Umbilical cord (tissue), 2 donors: ENCODE data around the gene SKIC2. TPM values are rescaled to one million over a fixed set of nuclear protein-coding genes. Genes with fewer than 3 reads are reported as not detected.
A peak's percentile ranks its signal among the peaks of the same experiment; 100 is the strongest.

Source experiments
- DNase-seq: peaks from one replicate; pipeline ENCODE4 v3.0.0-alpha.2; 2015; ENCODE audit warnings: low spot score
- total RNA-seq: library from RNA; depleted of rRNA; stranded (reverse); fragments of >200 nt; gene quantifications from one replicate; pipeline ENCODE4 v1.2.3, GENCODE V29; 2014; ENCODE audit warnings: low replicate concordance; ENCODE audit not compliant: insufficient read depth

SKIC2 gene
- total RNA-seq, 1 donor from 2014 or later, result 34.7 TPM

DNA sequence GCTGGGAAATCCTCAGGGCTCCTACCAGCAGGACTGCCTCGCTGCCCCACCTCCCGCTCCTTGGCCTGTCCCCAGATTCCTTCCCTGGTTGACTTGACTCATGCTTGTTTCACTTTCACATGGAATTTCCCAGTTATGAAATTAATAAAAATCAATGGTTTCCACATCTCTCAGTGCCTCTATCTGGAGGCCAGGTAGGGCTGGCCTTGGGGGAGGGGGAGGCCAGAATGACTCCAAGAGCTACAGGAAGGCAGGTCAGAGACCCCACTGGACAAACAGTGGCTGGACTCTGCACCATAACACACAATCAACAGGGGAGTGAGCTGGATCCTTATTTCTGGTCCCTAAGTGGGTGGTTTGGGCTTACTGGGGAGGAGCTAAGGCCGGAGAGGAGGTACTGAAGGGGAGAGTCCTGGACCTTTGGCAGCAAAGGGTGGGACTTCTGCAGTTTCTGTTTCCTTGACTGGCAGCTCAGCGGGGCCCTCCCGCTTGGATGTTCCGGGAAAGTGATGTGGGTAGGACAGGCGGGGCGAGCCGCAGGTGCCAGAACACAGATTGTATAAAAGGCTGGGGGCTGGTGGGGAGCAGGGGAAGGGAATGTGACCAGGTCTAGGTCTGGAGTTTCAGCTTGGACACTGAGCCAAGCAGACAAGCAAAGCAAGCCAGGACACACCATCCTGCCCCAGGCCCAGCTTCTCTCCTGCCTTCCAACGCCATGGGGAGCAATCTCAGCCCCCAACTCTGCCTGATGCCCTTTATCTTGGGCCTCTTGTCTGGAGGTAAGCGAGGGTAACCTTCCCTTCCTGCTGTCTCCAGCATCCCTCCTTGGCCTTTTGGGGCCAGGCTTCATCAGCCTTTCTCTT is 13.2 kb upstream of the SKIC2 start, which contains the start of gene CFB:
Gene CFB (plus strand): TSS at position 589 of the 863 bp plus-strand sequence. CDS start 127 bp downstream, at position 716.
- DNase-seq, result peak; percentile 89

DNA sequence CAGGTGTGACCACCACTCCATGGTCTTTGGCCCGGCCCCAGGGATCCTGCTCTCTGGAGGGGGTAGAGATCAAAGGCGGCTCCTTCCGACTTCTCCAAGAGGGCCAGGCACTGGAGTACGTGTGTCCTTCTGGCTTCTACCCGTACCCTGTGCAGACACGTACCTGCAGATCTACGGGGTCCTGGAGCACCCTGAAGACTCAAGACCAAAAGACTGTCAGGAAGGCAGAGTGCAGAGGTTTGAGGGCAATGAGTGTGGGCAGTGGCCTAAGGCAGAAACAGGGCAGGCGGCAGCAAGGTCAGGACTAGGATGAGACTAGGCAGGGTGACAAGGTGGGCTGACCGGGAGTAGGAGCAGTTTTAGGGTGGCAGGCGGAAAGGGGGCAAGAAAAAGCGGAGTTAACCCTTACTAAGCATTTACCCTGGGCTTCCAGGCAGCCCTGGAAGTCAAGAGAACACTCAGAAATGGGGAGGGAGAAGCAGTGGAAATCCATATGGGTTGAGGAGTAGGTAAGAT is 12.5 kb upstream of the SKIC2 start:
- no peak for DNase-seq

DNA sequence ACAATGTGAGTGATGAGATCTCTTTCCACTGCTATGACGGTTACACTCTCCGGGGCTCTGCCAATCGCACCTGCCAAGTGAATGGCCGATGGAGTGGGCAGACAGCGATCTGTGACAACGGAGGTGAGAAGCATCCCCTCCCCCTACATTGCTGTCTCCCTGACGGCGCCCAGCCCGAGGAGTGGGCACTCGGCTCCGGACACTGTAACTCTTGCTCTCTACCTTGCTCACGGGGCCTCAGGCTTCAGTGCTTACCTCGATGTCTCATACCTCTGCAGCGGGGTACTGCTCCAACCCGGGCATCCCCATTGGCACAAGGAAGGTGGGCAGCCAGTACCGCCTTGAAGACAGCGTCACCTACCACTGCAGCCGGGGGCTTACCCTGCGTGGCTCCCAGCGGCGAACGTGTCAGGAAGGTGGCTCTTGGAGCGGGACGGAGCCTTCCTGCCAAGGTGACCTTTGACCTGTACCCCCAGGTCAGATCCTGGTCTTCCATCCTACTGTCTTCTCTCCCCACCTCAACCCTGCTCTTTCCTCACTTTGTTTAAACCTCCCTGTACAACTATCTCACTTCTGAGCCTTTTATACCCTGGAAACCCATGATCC is 11.8 kb upstream of the SKIC2 start:
- no peak for DNase-seq

DNA sequence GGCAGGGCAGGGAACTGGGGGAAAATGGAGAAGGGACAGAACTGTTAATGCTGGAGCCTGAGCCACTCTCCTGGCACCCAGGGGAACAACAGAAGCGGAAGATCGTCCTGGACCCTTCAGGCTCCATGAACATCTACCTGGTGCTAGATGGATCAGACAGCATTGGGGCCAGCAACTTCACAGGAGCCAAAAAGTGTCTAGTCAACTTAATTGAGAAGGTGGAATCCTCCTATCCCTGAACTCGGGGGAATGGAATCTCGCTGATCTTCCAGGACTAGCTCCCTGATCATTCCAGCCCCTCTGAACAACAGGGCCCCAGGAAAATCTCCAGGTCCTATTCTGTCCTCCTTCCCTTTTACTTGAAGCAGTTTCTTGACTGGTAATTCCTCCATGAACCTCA is 11.1 kb upstream of the SKIC2 start:
- no peak for DNase-seq

DNA sequence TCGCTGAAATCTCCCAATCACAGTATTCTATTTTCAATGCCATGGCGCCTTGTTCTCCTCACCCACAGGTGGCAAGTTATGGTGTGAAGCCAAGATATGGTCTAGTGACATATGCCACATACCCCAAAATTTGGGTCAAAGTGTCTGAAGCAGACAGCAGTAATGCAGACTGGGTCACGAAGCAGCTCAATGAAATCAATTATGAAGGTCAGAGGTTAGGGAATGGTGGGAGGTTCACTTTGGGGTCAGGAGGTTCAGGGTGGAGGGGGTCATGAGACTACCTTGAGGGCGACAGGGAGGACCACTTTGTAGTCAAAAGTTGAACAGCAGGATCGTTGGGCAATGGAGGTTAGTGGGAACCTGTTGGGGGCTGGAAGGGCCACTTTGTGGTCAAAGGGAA is 10.7 kb upstream of the SKIC2 start:
- DNase-seq, result no peak

DNA sequence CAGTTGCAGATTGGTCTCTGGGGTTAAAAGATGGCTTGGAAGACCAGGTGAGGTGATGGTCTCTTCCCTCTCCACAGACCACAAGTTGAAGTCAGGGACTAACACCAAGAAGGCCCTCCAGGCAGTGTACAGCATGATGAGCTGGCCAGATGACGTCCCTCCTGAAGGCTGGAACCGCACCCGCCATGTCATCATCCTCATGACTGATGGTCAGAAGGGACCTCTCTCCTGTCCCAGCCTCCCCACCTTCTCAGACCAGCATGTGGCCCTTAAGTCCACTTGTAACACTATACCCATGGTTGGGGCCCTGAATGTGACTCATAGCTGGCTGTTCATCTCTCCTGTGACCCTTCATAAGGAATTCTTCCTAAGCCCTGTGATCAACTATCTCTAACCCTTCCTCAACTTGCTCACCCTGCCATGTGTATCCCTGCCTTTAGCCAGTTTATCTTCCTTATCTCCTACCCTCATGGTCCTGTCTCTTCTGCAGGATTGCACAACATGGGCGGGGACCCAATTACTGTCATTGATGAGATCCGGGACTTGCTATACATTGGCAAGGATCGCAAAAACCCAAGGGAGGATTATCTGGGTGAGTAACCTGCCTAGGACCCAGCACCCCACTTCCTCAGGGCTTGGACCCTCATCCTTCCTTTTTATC is 10.1 kb upstream of the SKIC2 start:
- DNase-seq, result peak; percentile 35

DNA sequence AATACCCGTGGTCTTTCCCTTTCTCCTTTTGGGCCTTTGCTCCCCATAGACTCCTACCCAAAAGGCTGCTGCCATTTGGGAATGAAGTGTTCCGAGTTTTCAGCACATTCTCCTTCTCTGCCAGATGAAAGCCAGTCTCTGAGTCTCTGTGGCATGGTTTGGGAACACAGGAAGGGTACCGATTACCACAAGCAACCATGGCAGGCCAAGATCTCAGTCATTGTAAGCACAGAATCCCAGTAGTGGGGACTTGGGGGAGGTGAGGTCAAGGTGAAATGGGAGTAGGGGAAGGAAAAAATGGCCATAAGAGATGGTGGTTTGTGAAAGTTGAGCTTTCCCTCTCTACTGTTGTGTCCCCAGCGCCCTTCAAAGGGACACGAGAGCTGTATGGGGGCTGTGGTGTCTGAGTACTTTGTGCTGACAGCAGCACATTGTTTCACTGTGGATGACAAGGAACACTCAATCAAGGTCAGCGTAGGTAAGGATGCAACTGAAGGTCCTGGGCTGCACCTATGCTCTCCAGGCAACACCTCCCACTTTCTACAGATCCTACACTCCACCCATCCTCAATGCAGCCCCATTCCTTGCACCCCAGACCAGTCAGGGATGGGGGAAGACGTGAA is 8.9 kb upstream of the SKIC2 start:
- no peak for DNase-seq

DNA sequence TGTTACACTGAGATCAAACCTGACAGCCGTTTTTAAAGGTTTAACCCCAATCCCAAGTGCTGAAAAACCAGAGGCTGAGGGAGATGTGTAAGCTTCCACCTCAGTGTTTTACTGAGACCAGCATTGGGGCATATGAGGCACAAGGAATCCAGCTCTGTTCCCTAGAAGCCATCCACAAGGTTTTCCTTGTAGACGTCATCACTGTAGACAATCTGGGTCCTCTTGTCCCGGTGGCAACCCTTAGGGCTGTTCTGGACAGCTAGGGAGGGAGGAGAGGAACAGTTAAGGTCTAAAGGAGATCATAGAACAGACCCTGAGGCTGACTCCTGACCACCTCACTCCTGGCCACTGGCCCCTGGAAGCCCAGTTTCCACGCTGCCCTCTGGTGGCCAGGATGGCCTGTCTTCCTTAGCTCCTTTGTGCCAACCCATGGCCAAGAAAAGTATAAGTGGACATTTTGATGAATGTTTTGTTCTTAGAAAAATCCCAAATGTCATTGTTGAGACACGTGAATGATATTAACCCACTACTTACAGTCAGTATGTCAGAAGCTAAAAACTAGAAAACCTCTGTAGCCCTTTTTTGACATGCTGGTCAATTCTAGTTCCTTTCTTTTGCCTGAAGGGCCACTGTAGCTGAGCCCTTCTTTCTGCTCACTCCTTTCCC is 6.7 kb upstream of the SKIC2 start:
- DNase-seq, result no peak

DNA sequence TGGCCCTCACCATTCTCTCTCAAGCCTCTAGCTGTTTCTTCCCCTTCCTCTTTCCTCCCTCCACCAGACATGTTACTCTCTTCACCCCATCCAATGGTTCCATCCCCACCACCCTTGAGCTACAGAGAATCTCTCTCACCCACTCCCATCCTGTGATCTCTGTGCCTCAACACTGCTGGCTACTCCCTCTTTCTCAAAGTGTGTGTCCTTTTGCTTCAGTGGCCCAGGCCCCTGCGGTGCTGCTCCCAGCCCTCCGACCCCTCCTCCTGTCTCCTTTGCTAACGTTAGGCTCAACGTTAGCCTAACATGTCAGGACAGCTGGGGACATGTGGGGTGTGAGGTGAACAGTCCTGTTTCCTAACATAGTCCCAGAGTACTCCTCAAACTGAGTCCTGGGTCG is 6.1 kb upstream of the SKIC2 start:
- DNase-seq, result no peak

DNA sequence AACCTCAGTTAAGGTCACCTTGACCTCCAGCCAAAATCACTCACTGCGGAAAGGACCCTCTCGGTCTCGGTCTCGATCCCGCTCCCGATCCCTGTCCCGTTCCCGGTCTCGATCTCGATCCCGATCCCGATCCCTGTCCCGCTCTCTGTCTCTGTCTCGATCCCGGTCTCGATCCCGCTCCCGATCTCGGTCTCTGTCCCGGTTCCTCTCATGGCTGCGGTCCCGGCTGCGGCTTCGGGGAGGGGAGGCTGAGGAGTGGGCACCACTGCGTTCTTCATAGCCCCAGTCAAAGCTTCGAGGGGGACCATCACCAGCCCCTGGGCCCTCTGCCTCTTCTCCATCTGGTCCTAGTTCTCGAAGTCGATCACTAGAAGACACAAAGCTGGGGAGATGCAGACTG is 4.5 kb upstream of the SKIC2 start:
- no peak for DNase-seq

DNA sequence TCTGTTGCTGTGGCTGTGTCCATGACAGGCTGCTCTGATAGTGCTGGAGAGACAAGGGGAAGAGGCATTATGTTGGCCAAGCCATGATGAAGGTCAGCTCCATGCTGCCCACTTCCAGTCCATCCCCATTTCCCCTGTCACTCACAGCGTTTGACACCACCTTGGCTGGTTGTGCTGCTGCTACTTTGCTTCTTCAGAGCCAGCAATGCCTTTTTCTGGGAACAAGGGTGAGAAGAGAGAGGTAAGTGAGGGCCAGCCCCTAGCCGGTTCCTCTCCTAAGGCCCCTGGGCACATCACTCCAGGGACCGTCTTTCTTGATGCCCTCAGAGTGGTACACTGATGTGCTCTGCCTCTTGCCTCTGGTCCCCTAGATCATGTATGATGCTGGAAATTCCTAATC is 2.2 kb upstream of the SKIC2 start:
- no peak for DNase-seq

DNA sequence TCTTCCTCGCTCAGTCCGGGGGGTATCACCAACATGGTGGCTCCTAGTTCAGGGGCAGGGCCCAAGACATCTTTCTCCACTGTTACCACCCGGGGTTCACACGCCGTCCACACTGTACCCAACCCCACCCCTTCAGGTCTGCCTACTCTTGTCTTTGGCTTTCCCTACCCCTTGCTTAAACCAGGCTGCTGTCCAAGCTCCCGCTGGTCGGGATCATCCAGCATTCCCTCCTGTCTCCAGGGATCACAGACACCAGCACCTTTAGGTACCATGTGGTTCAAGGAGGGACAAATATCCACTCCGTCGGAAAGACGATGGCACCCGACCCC is 599 bp upstream of the SKIC2 start:
- DNase-seq, result no peak

DNA sequence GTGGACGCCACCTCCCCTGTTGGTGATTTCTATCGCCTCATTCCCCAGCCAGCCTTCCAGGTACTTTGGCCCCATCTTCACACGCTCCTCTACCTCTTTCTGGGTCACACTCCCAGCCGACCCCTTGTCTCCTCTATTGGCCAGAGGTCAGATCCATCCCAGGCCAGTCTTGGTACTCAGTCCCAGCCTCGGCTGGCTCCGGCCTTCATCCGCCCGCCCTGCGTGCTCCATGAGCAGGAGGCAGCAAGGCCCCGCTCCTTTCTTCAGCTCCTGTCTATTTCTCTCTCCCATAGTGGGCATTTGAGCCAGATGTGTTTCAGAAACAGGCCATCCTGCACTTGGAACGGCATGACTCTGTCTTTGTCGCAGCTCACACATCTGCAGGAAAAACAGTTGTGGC is 2.6 kb downstream of the SKIC2 start:
- no peak for DNase-seq

DNA sequence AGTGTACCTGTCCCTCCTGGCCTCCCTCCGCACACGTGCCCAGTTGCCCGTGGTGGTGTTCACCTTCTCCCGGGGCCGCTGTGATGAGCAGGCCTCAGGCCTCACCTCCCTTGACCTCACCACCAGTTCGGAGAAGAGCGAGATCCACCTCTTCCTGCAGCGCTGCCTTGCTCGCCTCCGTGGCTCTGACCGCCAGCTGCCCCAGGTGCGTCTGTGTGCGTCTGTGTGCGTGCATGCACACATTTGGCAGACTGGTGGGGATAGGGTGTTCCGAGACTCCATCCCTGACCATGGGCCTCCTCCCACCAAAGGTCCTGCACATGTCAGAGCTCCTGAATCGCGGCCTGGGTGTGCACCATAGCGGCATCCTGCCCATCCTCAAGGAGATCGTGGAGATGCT is 4.9 kb downstream of the SKIC2 start:
- no peak for DNase-seq

DNA sequence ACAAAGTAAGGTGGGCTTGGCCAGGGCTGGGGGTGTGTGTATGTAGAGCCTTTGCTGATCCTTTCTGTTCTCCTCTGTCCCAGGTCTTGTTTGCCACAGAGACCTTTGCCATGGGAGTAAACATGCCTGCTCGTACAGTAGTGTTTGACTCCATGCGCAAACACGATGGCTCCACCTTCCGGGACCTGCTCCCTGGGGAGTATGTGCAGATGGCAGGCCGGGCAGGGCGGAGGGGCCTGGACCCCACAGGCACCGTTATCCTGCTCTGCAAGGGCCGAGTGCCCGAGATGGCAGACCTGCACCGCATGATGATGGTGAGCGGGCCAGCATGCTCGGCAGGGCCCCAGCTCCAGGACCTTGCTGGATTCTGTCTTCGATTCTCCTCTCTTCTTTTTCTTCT is 6.7 kb downstream of the SKIC2 start:
- no peak for DNase-seq

DNA sequence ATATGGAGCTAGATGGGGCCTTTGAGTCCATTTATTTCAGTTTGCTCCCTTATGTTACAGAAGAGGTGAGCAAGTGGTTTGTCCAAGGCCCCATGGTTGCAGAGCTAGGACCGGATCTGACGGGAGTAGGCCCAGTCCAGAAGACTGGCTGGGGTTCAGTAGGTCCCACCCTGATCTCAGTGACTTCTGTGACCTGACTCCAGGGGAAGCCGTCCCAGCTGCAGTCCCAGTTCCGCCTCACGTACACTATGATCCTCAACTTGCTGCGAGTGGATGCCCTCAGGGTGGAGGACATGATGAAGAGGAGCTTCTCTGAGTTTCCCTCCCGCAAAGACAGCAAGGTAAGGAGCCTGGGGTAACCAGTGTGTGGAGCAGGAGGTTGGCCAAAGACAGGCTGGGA is 7.5 kb downstream of the SKIC2 start:
- no peak for DNase-seq

DNA sequence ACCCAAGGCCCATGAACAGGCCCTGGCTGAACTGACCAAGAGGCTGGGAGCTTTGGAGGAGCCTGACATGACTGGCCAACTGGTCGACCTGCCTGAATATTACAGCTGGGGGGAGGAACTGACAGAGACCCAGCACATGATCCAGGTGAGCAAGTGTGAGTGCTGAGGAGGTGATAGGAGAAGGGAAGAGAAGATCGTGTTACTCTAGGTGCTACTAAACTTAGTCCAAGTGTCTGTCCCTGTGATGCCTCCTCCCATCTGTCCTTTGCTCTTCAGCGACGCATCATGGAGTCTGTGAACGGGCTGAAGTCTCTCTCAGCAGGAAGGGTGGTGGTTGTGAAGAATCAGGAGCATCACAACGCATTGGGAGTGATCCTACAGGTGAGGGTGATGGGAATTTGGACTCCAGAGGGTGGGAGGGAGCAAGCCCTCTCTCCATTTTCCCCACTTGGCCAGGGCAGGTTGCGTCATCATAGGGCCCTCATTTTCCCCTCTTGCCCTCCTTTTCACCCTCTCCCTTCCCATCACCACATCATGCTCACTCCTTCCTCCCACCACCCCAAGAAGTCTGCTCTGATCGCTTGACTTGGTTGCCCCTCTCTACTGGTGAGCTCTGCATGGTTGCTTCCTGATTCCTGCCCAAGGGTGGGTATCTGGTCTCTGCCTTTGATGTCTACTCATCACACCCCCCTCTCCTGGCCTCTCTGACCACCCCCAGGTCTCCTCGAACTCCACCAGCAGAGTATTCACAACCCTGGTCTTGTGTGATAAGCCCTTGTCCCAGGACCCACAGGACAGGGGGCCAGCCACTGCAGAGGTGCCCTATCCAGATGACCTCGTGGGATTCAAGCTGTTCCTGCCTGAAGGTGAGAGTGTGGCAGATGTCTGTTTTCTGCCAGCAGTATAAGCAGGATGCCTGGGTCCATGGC is 8.3 kb downstream of the SKIC2 start:
- no peak for DNase-seq

DNA sequence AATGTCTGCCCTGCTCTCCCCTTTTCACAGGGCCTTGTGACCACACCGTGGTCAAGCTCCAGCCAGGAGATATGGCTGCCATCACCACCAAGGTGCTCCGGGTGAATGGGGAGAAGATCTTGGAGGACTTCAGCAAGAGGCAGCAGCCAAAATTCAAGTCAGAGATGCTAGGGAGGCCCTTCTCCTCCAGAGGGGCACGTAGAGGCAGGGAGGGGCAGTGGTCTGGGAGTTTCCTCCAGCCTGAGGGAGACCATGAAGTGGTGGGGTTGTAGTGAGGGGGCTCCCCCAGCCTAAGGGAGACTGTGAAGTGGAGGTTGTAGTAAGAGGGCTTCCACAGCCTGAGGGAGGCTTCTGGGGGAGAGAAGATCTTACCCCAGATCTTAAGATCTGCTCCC is 8.9 kb downstream of the SKIC2 start:
- no peak for DNase-seq

DNA sequence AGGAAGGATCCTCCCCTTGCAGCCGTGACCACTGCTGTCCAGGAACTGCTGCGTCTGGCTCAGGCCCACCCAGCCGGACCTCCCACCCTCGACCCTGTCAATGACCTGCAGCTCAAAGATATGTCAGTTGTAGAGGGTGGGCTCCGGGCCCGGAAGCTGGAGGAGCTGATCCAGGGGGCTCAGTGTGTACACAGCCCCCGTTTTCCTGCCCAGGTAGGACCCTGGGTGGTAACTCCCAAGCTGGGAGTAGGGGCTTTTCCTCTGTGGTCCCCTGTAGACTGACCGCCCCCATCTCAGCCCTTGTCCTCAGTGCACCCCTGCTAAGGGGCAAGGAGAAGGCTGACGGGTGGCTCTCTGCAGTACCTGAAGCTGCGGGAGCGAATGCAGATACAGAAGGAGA is 9.4 kb downstream of the SKIC2 start:
- no peak for DNase-seq
